A673 (cell line): ENCODE measurements around the gene TEX261.

Source experiments
- EZH2 ChIP-seq: fragments of 200-600 bp; sonication (generic); IDR thresholded peaks from 2 replicates; pipeline ENCODE4 v1.6.1; 2017; ENCODE audit warnings: borderline replicate concordance, low read depth, mild to moderate bottlenecking, mixed read lengths, antibody characterized with exemption, low read length; ENCODE audit not compliant: poor library complexity, severe bottlenecking
- TF ChIP-seq, protein P1 (sequence below): fragments of 300-800, 200-600 bp; sonication (generic); conservative IDR thresholded peaks from 2 replicates; pipeline ENCODE4 v1.5.1; 2017; ENCODE audit warnings: low read depth, mild to moderate bottlenecking, antibody characterized with exemption, low read length, moderate library complexity, mixed read lengths

DNA sequence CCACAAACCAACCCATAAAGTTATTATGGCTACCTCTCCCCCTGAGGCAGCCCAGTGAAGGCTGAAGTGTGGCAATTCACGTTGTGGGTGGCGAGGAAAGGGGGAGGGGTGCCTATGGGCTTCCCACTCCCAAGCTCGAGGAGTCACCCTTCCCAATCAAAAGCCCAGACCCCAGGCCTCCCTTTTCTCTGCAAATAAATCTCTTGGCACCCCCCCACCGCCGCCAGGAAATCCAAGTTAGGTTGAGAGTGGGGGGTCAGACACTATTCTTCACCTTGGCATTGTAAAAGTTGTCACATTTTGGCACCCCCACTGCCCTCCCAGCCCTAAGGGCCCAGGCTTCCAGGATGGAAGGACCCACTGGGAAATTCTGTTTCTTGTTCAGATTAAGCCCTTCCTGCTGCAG is 9.4 kb downstream of the TEX261 start:
- TF ChIP-seq, protein P1, sequence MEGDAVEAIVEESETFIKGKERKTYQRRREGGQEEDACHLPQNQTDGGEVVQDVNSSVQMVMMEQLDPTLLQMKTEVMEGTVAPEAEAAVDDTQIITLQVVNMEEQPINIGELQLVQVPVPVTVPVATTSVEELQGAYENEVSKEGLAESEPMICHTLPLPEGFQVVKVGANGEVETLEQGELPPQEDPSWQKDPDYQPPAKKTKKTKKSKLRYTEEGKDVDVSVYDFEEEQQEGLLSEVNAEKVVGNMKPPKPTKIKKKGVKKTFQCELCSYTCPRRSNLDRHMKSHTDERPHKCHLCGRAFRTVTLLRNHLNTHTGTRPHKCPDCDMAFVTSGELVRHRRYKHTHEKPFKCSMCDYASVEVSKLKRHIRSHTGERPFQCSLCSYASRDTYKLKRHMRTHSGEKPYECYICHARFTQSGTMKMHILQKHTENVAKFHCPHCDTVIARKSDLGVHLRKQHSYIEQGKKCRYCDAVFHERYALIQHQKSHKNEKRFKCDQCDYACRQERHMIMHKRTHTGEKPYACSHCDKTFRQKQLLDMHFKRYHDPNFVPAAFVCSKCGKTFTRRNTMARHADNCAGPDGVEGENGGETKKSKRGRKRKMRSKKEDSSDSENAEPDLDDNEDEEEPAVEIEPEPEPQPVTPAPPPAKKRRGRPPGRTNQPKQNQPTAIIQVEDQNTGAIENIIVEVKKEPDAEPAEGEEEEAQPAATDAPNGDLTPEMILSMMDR, result no peak
- TF ChIP-seq EZH2, result no peak
